Spinal cord (tissue), 10 donors: Measurements from ENCODE around the gene TMPRSS9. TPM values are rescaled to one million over a fixed set of nuclear protein-coding genes. Genes with fewer than 3 reads are reported as not detected.

ENCODE experiments used
- DNase-seq, 6 donors: peaks; one replicate each; pipeline versions ENCODE4 v3.0.0 to v3.0.0-alpha.2; 2013 to 2015; ENCODE audit warnings: low spot score in 6 of 6, low read depth in 4 of 6
- H3K27ac ChIP-seq: one replicate; pipeline ENCODE4 v1.5.1; 2013; ENCODE audit warnings: low read depth, low read length, control low read depth
- H3K27me3 ChIP-seq: one replicate; pipeline ENCODE4 v1.6.1; 2013; ENCODE audit warnings: low read length; ENCODE audit not compliant: control insufficient read depth, insufficient read depth
- H3K36me3 ChIP-seq: one replicate; pipeline ENCODE4 v1.6.1; 2013; ENCODE audit warnings: low read length; ENCODE audit not compliant: control insufficient read depth, insufficient read depth
- H3K4me1 ChIP-seq: one replicate; pipeline ENCODE4 v1.6.1; 2013; ENCODE audit warnings: low read length; ENCODE audit not compliant: control insufficient read depth, insufficient read depth
- H3K4me3 ChIP-seq: one replicate; pipeline ENCODE4 v1.5.1; 2013; ENCODE audit warnings: low read depth, low read length, control low read depth
- H3K9me3 ChIP-seq: one replicate; pipeline ENCODE4 v1.6.1; 2013; ENCODE audit warnings: low read length; ENCODE audit not compliant: control insufficient read depth, insufficient read depth
- WGBS: methylation state at CpG from one replicate; pipeline ENCODE4 v1.1.5; 2013; ENCODE audit warnings: missing lambda C conversion rate; ENCODE audit not compliant: insufficient coverage; 5-methylcytosine and 5-hydroxymethylcytosine counted together
- polyA plus RNA-seq, 2 donors: library from polyadenylated mRNA; unstranded; fragments of 120-200 nt; gene quantifications; one replicate each; pipeline ENCODE4 v1.2.1, GENCODE V29; 2013; ENCODE audit not compliant: insufficient read length in 2 of 2
- total RNA-seq, 2 donors: library from RNA; depleted of rRNA in 1 of 2; stranded (reverse); fragments of 120-200 nt in 1 of 2; fragments of >200 nt in 1 of 2; gene quantifications; one replicate each; pipeline versions ENCODE4 v1.2.3 to v1.2.4, GENCODE V29; 2013 to 2014
- donor health status: healthy.

The TMPRSS9 gene
- total and polyA plus RNA-seq, 4 donors = 0.33 to 3.8 (median 1.4) TPM

GRCh38 chr19:2328401-2329148 lies 31.5 kb upstream of the TMPRSS9 start, which contains the start of the genes LSM7 and SPPL2B:
Gene LSM7 (minus strand): TSS chr19:2328586. CDS start chr19:2328566, 20 bp downstream.
Gene SPPL2B (plus strand): TSS chr19:2328684. CDS start chr19:2328710, 26 bp downstream.
- peak; percentile 84 to 97 (median 90) for DNase-seq
- H3K9me3 ChIP-seq = no peaks in the 10 kb centered on the region
- H3K4me3 ChIP-seq = peak within 1 kb of the TSS; percentile 93
- peaks cover 78% of the 10 kb centered on the region for H3K4me1 ChIP-seq
- 0% methylated on average over 89 of the region's 89 CpGs for WGBS
- H3K27me3 ChIP-seq = no peaks in the 10 kb centered on the region
- peak within 1 kb of the TSS; percentile 67 for H3K27ac ChIP-seq
- H3K36me3 ChIP-seq = peaks cover 48% of the 10 kb centered on the region

DNA sequence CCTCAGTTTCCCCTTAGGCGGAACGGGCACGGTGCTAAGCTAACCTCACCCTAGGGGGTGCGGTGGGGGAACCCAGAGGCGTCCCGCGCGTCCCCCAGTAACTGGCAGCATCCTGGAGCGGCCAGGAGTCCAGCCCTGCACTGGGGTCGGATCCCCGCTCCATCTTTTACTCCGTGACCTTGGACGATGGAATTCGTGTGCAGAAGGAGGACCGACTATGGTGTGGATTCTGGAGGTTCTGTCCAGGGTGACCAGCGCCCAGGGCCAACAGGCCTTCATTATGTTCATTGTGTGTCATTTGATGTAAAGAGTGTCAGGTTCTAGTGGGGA lies 31.0 kb upstream of the TMPRSS9 start:
- DNase-seq = no peak
- 3% methylated on average over 16 of the region's 16 CpGs for WGBS
- H3K27me3 ChIP-seq = no peaks in the 10 kb centered on the region
- H3K27ac ChIP-seq = peak overlapping the region; percentile 25
- no peaks in the 10 kb centered on the region for H3K9me3 ChIP-seq
- H3K4me3 ChIP-seq = peak overlapping the region; percentile 93
- H3K36me3 ChIP-seq = peaks cover 48% of the 10 kb centered on the region
- peaks cover 84% of the 10 kb centered on the region for H3K4me1 ChIP-seq

DNA sequence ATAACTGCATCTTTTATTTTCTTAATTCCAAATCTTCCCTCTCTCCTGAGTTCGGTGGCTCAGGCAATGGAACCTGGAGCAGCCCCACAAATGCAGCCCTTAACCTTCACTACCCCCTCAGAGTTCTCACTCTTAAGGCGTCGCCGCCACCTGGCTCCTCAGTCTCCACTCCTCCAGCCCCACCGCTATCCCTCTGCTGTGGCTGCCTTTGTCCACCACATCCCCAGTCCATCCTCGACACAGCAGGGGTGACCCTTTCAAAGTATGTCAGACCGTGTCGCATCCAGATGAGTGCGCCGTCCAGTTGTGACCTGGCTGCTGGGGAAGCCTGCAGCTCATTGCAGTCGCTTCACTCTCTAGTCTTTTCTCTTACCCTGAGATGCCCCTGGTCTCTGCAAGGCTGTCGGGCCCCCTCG lies 30.6 kb upstream of the TMPRSS9 start:
- 14% methylated on average over 12 of the region's 13 CpGs for WGBS

DNA sequence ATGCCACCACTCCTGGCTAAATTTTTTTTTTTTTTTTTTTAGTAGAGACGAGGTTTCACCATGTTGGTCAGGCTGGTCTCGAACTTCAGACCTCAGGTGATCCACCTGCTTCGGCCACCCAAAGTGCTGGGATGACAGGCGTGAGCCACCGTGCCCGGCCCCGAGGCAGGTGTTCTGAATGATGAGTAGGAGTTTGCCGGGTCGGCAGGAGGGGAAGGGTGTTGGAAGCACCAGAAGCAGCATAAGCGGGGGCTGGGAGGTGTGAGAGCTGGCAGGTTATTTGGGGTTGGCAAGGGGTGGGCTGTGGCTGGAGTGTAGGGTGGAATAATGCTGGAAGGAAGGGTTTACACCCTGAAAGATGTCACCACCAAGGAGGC lies 29.8 kb upstream of the TMPRSS9 start:
- Histone ChIP-seq H3K4me3 (no peak overlapping the region), H3K27ac (peak overlapping the region; percentile 71), H3K9me3 (no peaks in the 10 kb centered on the region), H3K36me3 (peaks cover 48% of the 10 kb centered on the region), H3K4me1 (peaks cover 79% of the 10 kb centered on the region), H3K27me3 (no peaks in the 10 kb centered on the region)
- WGBS = 74% methylated on average over 7 of the region's 10 CpGs
- no peak for DNase-seq

More for the DNA sequence above, 30.6 kb upstream of the TMPRSS9 start:
- H3K4me1 ChIP-seq = peaks cover 86% of the 10 kb centered on the region
- H3K9me3 ChIP-seq = no peaks in the 10 kb centered on the region
- H3K27me3 ChIP-seq = no peaks in the 10 kb centered on the region
- H3K36me3 ChIP-seq = peaks cover 48% of the 10 kb centered on the region
- peak overlapping the region; percentile 93 for H3K4me3 ChIP-seq
- H3K27ac ChIP-seq = no peak overlapping the region
- no peak for DNase-seq

DNA sequence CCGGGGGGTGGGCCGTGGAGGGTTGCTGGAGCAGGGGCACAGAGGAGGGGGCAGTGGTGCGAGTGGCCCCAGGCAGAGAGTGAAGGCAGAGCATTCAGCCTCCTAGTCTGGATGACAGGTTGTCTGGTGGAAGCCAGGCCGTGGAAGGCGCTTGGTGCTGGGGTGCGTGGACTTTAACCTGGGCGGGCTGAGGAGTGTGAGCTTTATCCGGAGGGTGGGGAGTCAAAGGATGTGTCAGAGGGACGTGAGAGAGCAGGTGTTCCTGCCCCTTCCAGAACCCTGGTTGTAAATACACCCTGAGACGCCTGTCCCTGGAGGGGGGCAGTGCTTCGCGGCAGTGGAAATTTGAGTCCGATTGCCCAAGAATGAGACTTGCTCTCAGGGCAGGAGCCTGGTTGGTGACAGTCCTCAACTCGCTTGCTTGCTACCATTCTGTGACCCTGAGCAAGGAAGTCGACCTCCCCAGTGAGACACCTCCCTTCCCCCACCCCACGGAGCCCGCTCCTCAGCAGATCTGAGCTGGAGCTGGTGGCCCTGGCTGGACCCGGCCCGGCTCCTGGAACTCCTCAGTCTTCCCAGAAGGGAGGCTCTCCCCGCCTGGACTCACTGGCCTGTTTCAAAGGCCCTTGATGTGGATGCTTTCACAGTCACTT lies 29.3 kb upstream of the TMPRSS9 start:
- peaks cover 48% of the 10 kb centered on the region for H3K36me3 ChIP-seq
- no peaks in the 10 kb centered on the region for H3K27me3 ChIP-seq
- H3K4me3 ChIP-seq = no peak overlapping the region
- DNase-seq = no peak
- peaks cover 77% of the 10 kb centered on the region for H3K4me1 ChIP-seq
- 56% methylated on average over 19 of the region's 20 CpGs for WGBS
- peak overlapping the region; percentile 71 for H3K27ac ChIP-seq
- H3K9me3 ChIP-seq = no peaks in the 10 kb centered on the region

- no peaks in the 10 kb centered on the region for H3K27me3 ChIP-seq
- no peak overlapping the region for H3K4me3 ChIP-seq
- H3K9me3 ChIP-seq = no peaks in the 10 kb centered on the region
- H3K27ac ChIP-seq = peak overlapping the region; percentile 71
- 61% methylated on average over 9 of the region's 12 CpGs for WGBS
- H3K4me1 ChIP-seq = peaks cover 76% of the 10 kb centered on the region
- peak in 2 of 6 donors; percentile 7 to 60 for DNase-seq
- peaks cover 49% of the 10 kb centered on the region for H3K36me3 ChIP-seq
These were observed 28.3 kb upstream of the TMPRSS9 start for GRCh38 chr19:2331601-2332246.

DNA sequence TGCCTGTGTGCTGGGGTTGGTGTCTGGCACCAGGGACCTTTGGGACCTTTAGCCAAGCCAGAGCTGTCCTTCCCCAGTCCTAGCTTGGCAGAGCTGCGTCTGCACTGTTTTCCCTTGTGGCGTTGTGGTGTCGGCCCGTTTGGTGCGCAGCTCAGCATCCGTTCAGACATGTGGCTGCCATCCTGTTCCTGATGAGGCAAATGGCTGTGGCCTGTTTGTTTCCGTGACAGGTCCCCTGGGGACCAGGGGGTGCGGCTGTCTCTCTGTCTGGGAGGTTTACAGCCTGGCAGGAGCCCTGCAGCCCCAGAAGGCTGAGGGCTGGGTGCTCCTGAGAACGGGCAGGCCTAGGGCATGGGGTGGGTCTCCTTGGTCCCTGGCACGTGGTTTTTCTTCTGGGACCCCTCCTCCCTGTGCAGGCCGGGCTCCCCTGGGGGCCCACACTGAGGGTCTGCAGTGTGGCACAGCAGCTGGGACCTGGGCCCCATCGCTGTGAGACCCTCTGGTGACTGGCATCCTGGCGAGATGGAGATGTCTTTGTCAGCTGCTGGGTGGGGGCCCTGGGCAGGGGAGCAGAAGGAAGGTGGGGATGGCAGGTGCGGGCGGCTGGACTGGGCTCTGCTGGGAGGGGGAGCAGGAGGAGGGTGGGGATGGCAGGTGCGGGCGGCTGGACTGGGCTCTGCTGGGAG lies 27.6 kb upstream of the TMPRSS9 start:
- Histone ChIP-seq H3K4me1 (peaks cover 76% of the 10 kb centered on the region), H3K36me3 (peaks cover 55% of the 10 kb centered on the region), H3K4me3 (no peak overlapping the region), H3K27ac (peak overlapping the region; percentile 71), H3K27me3 (no peaks in the 10 kb centered on the region), H3K9me3 (no peaks in the 10 kb centered on the region)
- DNase-seq = peak in 1 of 6 donors; percentile 20
- WGBS = 40% methylated on average over 16 of the region's 17 CpGs

DNA sequence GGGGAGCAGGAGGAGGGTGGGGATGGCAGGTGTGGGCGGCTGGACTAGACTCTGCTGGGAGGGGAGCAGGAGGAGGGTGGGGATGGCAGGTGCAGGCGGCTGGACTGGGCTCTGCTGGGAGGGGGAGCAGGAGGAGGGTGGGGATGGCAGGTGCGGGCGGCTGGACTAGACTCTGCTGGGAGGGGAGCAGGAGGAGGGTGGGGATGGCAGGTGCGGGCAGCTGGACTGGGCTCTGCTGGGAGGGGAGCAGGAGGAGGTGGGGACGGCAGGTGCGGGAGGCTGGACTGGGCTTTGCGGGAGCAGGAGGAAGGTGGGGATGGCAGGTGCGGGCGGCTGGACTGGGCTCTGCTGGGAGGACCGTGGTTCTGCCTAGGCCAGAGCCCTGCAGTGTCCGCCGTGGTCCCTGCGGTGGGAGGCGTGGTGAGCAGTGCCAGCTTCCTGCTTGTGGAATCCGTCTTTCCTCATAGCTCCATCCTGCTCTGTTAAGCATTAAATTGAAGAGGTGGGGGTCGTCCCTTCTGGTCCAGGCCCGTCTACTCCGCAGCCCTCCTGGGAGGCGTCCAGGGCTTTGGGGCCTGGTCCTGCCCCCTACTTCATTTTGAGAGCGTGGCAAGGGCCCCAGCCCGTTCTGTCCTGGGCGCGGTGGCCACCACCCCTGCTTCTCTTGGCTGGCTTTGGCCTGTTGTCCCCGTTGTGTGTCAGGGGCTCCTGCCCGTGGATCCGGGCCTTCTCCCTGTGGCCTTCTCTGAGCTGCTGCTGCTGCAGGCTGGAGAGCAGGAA lies 26.8 kb upstream of the TMPRSS9 start:
- H3K9me3 ChIP-seq = no peaks in the 10 kb centered on the region
- no peak overlapping the region for H3K4me3 ChIP-seq
- no peak for DNase-seq
- H3K27me3 ChIP-seq = no peaks in the 10 kb centered on the region
- 61% methylated on average over 22 of the region's 27 CpGs for whole genome bisulfite sequencing
- peaks cover 63% of the 10 kb centered on the region for H3K36me3 ChIP-seq
- no peak overlapping the region for H3K27ac ChIP-seq
- peaks cover 77% of the 10 kb centered on the region for H3K4me1 ChIP-seq

GRCh38 chr19:2333807-2334211 lies 26.3 kb upstream of the TMPRSS9 start:
- H3K36me3 ChIP-seq = peaks cover 69% of the 10 kb centered on the region
- no peaks in the 10 kb centered on the region for H3K9me3 ChIP-seq
- 77% methylated on average over 11 of the region's 11 CpGs for WGBS
- no peaks in the 10 kb centered on the region for H3K27me3 ChIP-seq
- H3K27ac ChIP-seq = no peak overlapping the region
- peaks cover 76% of the 10 kb centered on the region for H3K4me1 ChIP-seq
- no peak overlapping the region for H3K4me3 ChIP-seq
- DNase-seq = no peak
